NCI-H1417 (cell line): Measurements from ENCODE around the gene YTHDF1.

Source experiments
- DNase-seq, 3 experiments: peaks; one replicate each; lab custom pipeline; 2025; lab: John Stamatoyannopoulos, UW

The YTHDF1 gene

DNA sequence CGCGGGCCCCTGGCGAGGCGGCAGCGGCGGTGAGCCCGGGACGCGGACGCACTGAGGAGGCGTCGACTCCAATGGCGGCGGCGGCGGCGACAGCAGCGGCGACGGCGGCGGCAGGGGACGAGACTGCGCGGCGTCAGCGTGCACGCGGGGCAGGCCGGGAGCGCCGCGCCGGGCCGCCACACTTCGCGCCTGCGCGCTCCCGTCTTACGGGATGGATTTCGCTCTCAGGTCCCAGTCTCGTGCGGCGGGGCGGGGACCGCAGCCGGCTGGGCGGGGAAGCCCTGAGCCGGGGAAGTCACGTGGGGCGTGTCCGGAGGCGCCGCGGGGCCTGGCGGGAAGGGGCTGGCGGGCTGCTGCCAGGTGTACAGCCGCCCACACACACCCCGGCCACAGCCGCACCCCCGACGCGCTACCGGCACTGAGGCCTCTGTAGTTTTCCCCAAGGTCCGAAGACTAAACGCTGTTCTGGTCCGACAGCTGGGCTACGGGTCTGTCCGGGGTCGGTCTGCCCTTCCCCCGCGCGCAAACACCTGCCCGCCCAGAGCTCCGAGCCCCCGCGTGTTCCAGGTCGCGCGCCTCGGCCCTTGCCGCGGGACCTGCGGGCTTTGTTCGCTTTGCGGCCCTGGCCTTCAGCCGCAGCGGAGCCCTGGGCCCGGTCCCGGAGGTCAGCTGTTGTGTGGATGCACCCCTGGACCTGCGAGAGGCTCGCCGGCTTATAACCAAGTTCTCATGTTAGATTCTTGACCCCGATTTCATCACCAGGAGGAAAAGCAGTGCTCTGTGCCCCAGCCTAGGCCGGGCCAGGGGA, at the start of gene YTHDF1:
Gene YTHDF1 (minus strand): TSS at position 91 of the 808 bp plus-strand sequence. CDS start 239 bp downstream, outside the sequence.
- peak; percentile 97 to 99 (median 98) for DNase-seq

- no peak for DNase-seq
Observed at GRCh38 chr20:63264519-63264918, 48.6 kb upstream of the YTHDF1 start.

DNA sequence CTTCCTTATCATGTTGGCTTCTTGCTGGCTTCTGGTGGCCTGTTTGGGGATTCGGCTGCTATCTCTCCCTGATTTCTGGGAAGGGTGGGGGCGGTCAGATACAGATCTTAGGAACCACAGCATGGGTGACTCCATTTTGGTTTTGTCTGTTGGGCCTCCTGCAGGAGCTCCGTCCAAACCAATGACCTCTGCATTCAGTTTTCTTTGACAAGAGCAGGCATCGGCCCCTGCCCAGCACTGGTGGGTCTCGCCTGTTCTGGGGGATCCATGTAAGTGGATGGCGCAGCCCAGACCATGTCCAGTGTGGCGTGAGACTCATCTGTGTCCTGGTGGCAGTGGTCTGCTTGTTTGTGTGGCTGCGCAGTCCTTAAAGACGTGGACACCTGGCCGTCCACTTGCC, 48.1 kb upstream of the YTHDF1 start:
- DNase-seq, result no peak

- no peak for DNase-seq
Observed at GRCh38 chr20:63262836-63263235, 46.9 kb upstream of the YTHDF1 start.

- no peak for DNase-seq
Observed at GRCh38 chr20:63261795-63262528, 46.0 kb upstream of the YTHDF1 start.

DNA sequence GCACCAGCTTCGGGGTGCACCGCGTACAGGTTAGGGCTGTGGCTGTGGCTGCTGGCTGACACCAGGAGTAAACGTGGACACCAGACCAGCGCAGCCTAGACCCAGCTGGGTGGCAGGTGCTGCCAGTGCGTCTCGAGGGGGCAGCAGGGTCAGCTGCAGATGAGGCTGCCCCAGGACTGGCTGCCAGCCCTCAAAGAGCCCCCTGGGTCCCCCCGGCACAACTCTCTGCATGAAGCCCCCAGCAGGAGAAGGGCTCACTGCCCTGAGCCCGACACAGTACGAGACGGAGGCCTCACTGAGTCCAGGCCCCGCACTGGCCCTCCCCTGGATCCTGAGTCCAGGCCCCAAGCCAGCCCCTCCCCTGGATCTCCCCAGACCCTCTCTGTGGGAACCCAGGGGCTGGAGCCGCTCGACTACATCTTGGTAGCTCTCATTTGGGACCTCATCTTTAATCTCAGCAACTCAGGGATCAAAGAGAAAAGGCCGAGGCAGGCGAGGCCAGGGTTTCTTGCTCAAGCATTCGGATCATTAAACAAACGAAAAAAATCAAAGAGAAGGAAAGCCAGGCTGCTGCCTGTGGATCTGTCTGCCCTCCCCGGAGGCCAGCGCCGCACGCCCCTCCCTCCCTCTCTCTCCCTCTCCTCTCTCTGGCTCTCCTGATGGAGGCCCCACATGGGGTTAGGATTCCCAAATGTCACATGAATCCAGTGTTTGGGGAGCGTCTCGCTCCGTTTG, 45.3 kb upstream of the YTHDF1 start:
- no peak for DNase-seq

DNA sequence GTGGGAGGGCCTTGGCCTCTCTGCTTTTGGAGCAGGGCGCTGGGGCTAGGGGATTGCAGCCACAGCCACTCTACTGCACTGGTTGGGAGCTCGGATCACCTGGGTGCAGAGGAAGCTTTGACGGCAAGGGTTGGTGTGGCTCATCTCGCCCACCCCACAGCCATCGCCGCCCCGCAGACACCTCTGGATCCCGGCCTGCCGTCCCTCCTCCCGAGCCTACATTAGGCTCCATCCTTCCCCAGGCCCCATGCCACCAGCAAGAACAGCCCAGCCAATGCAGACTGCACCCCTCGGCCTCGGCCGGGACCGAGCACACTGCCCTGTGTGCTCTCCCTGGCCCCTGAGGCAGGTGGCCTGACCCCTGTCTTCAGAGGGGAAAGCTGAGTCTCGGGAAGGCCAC, 44.6 kb upstream of the YTHDF1 start:
- no peak for DNase-seq

- no peak for DNase-seq
Observed at GRCh38 chr20:63259734-63260460, 44.0 kb upstream of the YTHDF1 start.

GRCh38 chr20:63258781-63259180, 42.9 kb upstream of the YTHDF1 start:
- no peak for DNase-seq

DNA sequence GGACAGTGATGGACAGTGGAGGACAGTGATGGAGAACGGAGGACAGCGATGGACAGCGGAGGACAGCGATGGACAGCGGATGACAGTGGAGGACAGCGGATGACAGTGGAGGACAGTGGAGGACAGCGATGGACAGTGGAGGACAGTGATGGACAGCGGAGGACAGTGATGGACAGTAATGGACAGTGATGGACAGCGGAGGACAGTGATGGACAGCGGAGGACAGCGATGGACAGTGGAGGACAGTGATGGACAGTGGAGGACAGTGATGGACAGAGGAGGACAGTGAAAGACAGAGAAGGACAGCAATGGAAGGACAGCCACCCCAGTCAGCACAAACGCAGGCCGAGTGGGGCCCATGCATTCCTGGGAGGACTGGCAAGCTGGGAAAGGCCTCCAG, 41.7 kb upstream of the YTHDF1 start:
- DNase-seq, result no peak

GRCh38 chr20:63256954-63257353, 41.0 kb upstream of the YTHDF1 start:
- no peak for DNase-seq

- DNase-seq, result peak in 1 of 3 experiments; percentile 32
Observed at GRCh38 chr20:63255931-63256704, 40.2 kb upstream of the YTHDF1 start.

DNA sequence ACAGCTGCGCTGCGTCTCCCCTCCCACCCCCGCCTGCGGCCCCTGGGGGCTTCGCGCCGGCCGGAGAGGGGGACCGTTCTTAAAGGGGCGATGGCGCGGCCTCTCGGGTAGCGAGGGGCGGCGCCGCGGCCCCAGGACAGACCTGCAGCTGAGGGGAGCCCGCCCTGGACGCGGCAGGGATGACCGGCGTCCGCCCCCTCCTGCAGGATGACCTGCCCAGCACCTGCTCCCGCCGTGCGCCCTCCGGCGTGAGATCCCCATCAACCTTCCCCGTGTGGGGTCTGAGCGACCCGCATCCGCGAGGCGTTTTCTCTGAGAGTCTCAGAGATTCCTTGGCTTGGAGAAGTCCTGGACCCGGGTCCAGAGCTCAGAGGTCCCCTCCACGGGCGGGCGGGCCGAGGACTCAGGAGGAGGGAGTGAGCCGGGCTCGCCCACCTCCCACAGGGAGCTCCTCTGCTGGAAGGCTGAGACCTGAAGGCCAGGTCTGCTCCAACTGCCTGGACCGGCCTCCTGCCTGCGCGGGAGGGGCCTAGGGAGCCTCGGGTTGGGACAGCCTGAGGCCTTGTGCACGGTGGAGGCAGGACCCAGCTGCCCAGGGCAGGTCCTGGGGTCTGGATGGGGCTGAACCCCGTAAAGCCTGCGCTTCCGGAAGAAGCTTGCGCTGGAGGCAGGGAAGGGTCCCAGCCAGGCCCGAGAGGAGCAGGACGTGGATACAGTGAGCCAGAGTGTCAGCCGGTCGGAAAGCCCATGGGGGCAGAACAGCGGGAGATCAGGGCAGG, 38.9 kb upstream of the YTHDF1 start:
- peak in 1 of 3 experiments; percentile 32 for DNase-seq

GRCh38 chr20:63254232-63254605, 38.3 kb upstream of the YTHDF1 start, which contains the start of gene NKAIN4:
TSS of gene NKAIN4 (minus strand) at chr20:63254463. CDS start at chr20:63254450, 13 bp downstream.
- DNase-seq, result no peak

DNA sequence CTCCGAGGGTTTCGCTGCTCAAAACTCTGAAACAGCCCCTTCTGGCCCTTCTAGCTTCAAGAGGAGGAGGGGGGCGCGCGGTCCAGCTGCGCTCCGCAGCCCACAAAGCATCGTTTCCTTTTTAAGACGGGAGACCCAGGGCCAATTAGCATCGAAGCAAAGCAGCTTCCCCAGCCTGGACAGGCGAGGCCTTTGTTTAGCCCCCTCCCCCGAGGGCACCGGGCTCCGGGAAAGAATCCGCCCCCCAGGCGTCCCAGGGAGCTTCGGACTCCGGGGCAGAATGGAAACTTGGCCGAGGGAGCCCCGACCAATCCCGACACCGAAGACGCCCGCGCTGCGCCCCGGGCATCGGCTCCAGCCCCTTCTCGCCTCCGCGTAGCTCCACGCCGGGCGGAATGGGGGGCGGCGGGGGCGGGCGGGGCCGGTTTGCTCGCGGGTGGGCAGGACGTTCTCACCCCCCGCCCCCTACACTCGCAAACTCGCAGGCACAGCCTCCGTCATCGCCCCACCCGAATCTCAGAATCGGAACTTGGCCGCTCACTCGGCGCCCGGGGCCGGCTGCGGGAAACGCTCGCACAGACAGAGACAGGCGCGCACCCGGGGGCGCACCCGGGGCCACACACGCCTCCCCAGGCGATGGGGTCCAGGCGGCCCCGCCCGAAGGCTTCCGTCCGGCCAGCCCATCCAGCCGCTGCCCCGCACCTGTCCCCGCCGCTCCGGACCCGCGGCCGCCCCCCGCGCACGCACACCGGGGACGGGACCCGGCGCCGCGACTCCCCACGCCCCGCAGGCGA, 37.7 kb upstream of the YTHDF1 start:
- peak in 2 of 3 experiments; percentile 30 to 39 for DNase-seq

GRCh38 chr20:63253065-63253437, 37.1 kb upstream of the YTHDF1 start:
- DNase-seq, result no peak

DNA sequence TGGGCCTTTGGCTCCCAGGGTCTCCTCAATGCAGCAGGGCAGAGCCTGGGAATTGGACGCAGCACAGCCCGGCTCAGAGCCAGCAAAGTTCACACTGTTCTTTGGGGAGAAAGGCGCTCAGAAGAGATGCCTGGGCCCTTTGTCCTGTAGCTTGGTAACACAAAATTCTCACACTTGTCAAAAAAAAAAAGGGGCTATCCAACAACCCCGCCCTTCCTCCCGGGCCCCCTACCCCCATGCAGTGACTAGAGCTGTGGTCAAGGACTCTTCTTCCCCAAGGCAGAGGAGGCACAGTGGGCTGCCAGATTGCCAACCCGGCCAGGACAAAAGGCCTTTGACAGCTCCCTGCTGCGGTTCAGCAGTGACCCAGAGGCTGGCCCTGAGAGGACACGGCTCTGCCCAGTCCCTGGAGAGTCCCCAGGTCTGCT, 36.4 kb upstream of the YTHDF1 start:
- DNase-seq, result no peak

DNA sequence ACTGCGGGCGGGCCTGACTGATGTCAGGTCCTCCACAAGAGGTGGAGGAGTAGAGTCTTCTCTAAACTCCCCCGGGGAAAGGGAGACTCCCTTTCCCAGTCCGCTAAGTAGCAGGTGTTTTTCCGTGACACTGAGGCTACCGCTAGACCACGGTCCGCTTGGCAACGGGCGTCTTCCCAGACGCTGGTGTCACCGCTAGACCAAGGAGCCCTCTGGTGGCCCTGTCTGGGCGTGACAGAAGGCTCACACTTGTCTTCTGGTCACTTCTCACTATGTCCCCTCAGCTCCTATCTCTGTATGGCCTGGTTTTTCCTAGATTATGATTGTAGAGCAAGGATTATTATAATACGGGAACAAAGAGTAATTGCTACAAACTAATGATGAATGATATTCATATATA, 35.4 kb upstream of the YTHDF1 start:
- DNase-seq, result peak in 1 of 3 experiments; percentile 29

DNA sequence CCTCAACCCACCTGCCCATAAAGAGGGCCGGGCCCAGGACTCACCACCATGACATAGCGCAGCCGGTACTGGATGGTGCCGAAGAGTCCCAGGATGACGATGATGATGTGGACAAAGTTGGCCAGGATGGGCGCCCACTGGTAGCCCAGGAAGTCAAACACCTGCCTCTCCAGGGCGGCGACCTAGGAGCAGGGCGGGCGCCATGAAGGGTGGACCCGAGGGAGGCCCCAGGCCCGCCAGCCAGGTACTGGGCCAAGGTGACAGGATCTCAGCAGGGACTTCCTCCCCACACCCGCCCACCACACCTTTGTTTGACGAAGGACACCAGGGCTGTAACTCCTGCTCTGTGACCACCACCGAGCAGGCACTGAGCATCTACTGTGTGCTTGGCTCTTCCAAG, 34.0 kb upstream of the YTHDF1 start:
- DNase-seq, result no peak
